Cardiac fibroblast (primary cell): Measurements from ENCODE around the gene PRDM2.
A peak's percentile ranks its signal among the peaks of the same experiment; 100 is the strongest.

Experiments
- DNase-seq, 2 donors: peaks; one replicate each; pipeline versions ENCODE4 v3.0.0 to v3.0.0-alpha.2; 2010; ENCODE audit warnings: low read depth in 2 of 2
- H3K4me3 ChIP-seq, 2 donors: replicated peaks in 1 of 2; 1 replicate in 1 of 2; 2 replicates in 1 of 2; pipeline ENCODE4 v1.5.1; 2011; ENCODE audit warnings: low read depth in 2 of 2, low read length in 2 of 2, mild to moderate bottlenecking in 2 of 2, moderate library complexity in 1 of 2
- TF ChIP-seq, protein P1 (sequence below): IDR thresholded peaks from one replicate; pipeline ENCODE4 v1.5.1; 2011; ENCODE audit warnings: low read depth, mild to moderate bottlenecking, low read length, inconsistent platforms

Gene PRDM2, protein sequence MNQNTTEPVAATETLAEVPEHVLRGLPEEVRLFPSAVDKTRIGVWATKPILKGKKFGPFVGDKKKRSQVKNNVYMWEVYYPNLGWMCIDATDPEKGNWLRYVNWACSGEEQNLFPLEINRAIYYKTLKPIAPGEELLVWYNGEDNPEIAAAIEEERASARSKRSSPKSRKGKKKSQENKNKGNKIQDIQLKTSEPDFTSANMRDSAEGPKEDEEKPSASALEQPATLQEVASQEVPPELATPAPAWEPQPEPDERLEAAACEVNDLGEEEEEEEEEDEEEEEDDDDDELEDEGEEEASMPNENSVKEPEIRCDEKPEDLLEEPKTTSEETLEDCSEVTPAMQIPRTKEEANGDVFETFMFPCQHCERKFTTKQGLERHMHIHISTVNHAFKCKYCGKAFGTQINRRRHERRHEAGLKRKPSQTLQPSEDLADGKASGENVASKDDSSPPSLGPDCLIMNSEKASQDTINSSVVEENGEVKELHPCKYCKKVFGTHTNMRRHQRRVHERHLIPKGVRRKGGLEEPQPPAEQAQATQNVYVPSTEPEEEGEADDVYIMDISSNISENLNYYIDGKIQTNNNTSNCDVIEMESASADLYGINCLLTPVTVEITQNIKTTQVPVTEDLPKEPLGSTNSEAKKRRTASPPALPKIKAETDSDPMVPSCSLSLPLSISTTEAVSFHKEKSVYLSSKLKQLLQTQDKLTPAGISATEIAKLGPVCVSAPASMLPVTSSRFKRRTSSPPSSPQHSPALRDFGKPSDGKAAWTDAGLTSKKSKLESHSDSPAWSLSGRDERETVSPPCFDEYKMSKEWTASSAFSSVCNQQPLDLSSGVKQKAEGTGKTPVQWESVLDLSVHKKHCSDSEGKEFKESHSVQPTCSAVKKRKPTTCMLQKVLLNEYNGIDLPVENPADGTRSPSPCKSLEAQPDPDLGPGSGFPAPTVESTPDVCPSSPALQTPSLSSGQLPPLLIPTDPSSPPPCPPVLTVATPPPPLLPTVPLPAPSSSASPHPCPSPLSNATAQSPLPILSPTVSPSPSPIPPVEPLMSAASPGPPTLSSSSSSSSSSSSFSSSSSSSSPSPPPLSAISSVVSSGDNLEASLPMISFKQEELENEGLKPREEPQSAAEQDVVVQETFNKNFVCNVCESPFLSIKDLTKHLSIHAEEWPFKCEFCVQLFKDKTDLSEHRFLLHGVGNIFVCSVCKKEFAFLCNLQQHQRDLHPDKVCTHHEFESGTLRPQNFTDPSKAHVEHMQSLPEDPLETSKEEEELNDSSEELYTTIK (N-terminal part only)

DNA sequence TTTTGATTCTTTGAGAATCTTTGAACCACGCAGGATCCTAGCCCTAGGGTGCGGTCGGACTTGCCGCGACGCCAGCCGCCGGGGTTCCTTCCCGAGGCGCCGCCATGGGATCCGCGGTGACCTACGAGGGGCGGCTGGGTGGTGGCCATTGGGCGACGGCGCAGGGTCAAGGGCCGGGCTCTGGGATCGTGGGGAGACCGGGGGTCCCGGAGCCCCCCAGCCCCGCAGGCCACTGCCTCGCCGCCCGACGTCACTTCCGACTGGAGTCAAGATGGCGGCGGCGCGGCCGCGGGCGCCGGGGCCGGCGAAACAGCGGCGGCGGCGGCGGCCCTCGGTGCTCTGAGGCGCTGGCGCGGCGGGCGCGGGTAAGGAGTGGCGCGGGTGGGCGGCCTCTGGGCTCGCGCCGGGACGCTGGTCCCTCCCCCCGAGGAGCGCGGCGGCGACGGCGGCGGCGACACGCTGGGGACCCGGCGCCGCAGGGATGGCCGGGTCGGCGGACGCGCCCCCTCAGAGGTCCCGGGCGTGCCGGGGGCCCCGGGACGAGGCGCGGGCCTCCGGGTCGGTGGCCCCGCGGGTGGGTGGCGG is at the start of gene PRDM2:
Gene PRDM2, plus strand, starts transcription at position 253 of the 585 bp plus-strand sequence. CDS start 15,418 bp downstream, outside the sequence.
- DNase-seq = peak; percentile 40 to 53
- TF ChIP-seq, protein P1, sequence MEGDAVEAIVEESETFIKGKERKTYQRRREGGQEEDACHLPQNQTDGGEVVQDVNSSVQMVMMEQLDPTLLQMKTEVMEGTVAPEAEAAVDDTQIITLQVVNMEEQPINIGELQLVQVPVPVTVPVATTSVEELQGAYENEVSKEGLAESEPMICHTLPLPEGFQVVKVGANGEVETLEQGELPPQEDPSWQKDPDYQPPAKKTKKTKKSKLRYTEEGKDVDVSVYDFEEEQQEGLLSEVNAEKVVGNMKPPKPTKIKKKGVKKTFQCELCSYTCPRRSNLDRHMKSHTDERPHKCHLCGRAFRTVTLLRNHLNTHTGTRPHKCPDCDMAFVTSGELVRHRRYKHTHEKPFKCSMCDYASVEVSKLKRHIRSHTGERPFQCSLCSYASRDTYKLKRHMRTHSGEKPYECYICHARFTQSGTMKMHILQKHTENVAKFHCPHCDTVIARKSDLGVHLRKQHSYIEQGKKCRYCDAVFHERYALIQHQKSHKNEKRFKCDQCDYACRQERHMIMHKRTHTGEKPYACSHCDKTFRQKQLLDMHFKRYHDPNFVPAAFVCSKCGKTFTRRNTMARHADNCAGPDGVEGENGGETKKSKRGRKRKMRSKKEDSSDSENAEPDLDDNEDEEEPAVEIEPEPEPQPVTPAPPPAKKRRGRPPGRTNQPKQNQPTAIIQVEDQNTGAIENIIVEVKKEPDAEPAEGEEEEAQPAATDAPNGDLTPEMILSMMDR = no peak
- H3K4me3 ChIP-seq = peak within 1 kb of the TSS; percentile 59 to 69

GRCh38 chr1:13651279-13651678 is 48.7 kb upstream of the PRDM2 start:
- H3K4me3 ChIP-seq = no peak overlapping the region
- DNase-seq = peak; percentile 34 to 86
- TF ChIP-seq, protein P1 = no peak

DNA sequence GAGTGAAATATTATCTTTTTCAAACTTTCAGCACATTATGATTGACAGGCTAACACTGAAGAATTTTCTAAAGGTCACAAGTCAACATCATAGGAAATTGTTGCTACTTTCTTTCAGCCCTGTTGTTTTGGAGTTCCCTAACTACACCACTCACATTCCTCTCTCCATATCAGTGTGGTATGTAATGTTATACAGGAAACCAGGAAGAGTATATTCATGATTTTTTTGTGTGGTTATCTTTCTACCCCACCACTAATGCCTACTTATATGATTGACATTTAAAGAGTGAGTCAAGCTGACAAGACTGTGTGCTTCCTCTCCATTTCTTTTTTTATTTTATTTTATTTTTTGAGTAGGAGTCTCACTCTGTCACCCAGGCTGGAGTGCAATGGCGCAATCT is 47.8 kb upstream of the PRDM2 start:
- DNase-seq = peak in 1 of 2 donors; percentile 17
- no peak overlapping the region for H3K4me3 ChIP-seq
- TF ChIP-seq, protein P1 = no peak

- no peak overlapping the region for H3K4me3 ChIP-seq
- peak; percentile 16 to 33 for DNase-seq
- TF ChIP-seq, protein P1 = no peak
Observed at GRCh38 chr1:13661539-13661938, 38.4 kb upstream of the PRDM2 start.

- TF ChIP-seq, protein P1 = no peak
- peak; percentile 57 to 69 for DNase-seq
- no peak overlapping the region for H3K4me3 ChIP-seq
Observed at GRCh38 chr1:13662493-13662892, 37.5 kb upstream of the PRDM2 start.

- TF ChIP-seq, protein P1 = no peak
- DNase-seq = peak in 1 of 2 donors; percentile 23
- no peak overlapping the region for H3K4me3 ChIP-seq
Observed at GRCh38 chr1:13663969-13664368, 36.0 kb upstream of the PRDM2 start.
